HG03159 (cell line): ENCODE results near the gene CXorf49.
"Not testable (repeated sequence)": the region's sequence is repeated elsewhere in the genome, so short reads cannot be mapped to it uniquely, and the experiment has no call there.

Experiments used
- ATAC-seq: cut with Tn5 transposase; IDR thresholded peaks from one replicate; pipeline ENCODE4 v1.9.1; 2021; ENCODE audit warnings: mild to moderate bottlenecking, moderate library complexity; ENCODE audit not compliant: unreplicated experiment

The CXorf49 gene

DNA sequence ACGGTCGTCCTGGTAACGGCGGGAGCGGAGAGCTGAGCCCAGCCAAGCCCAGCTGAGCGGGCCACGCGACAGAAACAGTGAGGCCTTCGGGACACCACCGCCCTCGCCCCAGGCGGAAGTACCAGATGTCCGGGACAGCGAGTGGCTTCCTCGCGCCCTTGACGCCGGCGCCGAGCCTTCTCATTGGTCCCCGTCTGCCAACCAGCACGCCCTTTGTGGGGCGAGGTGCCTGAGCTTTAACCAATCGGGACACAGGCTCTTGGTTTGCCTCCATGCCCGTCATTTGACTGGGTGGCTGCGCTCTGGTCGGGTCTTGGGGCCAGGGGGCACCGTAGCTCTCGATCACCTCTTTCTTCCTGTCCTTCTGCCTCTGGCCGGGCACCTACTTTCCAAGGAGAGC, at the start of gene CXorf49:
TSS of gene CXorf49 (minus strand) at position 101 of the 400 bp plus-strand sequence. CDS start 134 bp downstream, outside the sequence.
- not testable (repeated sequence) for ATAC-seq

- not testable (repeated sequence) for ATAC-seq
Observed at GRCh38 chrX:71767134-71767533, 49.0 kb upstream of the CXorf49 start.

GRCh38 chrX:71765613-71766012, 47.5 kb upstream of the CXorf49 start:
- not testable (repeated sequence) for ATAC-seq

DNA sequence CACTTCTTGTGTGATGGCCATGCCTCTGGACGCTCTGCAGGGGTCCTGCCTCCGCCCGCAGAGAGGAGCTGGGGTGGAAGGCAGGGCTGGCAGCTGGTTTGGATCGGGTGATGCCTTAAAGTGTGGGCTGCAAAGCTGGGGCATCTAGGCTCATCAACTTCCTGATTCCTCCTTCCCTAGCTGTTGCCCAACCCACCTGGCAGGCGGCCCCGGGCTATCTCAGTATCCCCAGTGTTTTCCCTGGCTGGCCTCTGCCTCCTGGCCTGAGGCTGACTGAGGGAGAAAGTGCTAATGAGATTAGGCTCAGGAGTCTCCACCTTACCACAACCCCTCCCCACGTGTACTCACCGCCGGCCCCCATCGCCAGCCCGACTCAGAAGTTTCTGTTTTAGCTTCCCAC, 46.7 kb upstream of the CXorf49 start:
- not testable (repeated sequence) for ATAC-seq

DNA sequence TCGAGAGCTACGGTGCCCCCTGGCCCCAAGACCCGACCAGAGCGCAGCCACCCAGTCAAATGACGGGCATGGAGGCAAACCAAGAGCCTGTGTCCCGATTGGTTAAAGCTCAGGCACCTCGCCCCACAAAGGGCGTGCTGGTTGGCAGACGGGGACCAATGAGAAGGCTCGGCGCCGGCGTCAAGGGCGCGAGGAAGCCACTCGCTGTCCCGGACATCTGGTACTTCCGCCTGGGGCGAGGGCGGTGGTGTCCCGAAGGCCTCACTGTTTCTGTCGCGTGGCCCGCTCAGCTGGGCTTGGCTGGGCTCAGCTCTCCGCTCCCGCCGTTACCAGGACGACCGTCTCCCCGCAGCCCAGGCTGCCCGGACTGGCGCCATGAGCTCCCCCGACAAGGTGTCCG, 45.0 kb upstream of the CXorf49 start, which contains the start of gene CXorf49B:
TSS of gene CXorf49B (plus strand) at position 301 of the 400 bp plus-strand sequence. CDS start at position 376, 75 bp downstream.
- not testable (repeated sequence) for ATAC-seq

DNA sequence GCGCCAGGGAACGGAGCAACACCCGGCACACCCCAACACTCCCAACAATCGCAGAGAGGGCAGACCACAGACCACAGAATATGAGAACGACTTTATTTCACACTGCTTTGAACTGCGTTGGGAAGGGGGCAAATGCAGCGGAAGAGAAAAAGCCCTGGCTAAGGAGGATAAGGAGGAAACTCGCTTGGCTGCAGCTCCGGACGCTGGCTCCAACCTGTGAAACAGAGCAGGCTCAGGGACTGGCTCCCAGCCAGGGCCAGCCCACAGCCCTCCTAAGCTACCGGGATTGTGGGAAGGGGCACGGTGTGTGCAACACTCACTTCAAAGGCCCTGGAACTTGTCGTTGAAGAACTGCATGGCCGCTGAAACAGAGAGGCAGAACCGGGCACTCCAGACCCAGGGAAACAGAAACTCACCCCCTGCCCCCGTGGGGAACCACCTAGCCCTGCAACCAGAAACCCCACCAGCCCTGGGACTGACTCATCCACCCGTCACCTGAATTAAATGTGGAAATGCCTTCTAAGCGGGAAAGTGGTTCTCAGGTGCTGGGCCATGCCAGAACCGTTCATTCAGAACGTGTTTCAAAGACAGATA, 42.7 kb upstream of the CXorf49 start:
- ATAC-seq: not testable (repeated sequence)

GRCh38 chrX:71720289-71720886, 2.3 kb upstream of the CXorf49 start:
- ATAC-seq: not testable (repeated sequence)

GRCh38 chrX:71719195-71719594, 1.1 kb upstream of the CXorf49 start:
- ATAC-seq: not testable (repeated sequence)

GRCh38 chrX:71716323-71716722, 1.8 kb downstream of the CXorf49 start:
- ATAC-seq: not testable (repeated sequence)

DNA sequence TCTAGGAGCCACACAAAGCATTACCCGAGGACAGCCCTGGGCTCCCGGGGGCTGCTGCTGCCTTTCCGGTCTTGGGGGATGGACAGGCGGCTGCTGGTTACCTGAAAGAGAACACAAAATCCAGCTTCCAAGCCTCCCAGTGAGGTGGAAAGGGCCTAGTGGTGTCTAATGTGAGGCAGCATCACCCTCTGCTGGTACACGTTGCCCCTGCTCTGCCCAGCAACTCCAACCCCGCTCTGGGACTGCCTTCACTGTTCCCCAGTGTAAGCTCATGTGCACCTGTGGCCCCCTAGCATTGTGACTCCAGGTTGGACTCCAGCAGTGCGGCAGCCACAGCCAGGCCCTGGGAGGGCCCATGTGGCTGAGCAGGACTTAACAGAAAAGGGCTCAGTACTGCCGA, 2.5 kb downstream of the CXorf49 start:
- ATAC-seq: not testable (repeated sequence)

- not testable (repeated sequence) for ATAC-seq
Observed at GRCh38 chrX:71714064-71714463, 4.0 kb downstream of the CXorf49 start.

- not testable (repeated sequence) for ATAC-seq
Observed at GRCh38 chrX:71702853-71703252, 15.2 kb downstream of the CXorf49 start.

GRCh38 chrX:71699023-71699344, 19.1 kb downstream of the CXorf49 start:
- ATAC-seq: not testable (repeated sequence)

- not testable (repeated sequence) for ATAC-seq
Observed at GRCh38 chrX:71698299-71699022, 19.6 kb downstream of the CXorf49 start.

- ATAC-seq: peak; percentile 57
Observed at GRCh38 chrX:71697466-71698298, 20.4 kb downstream of the CXorf49 start.

GRCh38 chrX:71696641-71697465, 21.2 kb downstream of the CXorf49 start:
- peak; percentile 64 for ATAC-seq

GRCh38 chrX:71679575-71680207, 38.4 kb downstream of the CXorf49 start:
- ATAC-seq: no peak

DNA sequence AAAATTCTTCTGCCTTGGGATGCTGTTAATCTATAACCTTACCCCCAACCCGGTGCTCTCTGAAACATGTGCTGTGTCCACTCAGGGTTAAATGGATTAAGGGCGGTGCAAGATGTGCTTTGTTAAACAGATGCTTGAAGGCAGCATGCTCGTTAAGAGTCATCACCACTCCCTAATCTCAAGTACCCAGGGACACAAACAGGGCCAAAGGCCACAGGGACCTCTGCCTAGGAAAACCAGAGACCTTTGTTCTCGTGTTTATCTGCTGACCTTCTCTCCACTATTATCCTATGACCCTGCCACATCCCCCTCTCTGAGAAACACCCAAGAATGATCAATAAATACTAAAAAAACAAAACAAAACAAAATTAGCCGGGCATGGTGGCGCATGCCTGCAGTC, 40.9 kb downstream of the CXorf49 start:
- ATAC-seq: not testable (repeated sequence)

GRCh38 chrX:71676068-71676795, 41.9 kb downstream of the CXorf49 start:
- not testable (repeated sequence) for ATAC-seq
